GM12873 (cell line): ENCODE results near the gene PLAU.

Experiments
- TF ChIP-seq, protein P1 (sequence below): IDR thresholded peaks from 2 replicates; pipeline ENCODE4 v1.5.1; 2012; ENCODE audit warnings: low read depth, mild to moderate bottlenecking, moderate library complexity, low read length, control low read depth; ENCODE audit not compliant: insufficient read depth; ENCODE audit errors: missing control alignments

PLAU gene

DNA sequence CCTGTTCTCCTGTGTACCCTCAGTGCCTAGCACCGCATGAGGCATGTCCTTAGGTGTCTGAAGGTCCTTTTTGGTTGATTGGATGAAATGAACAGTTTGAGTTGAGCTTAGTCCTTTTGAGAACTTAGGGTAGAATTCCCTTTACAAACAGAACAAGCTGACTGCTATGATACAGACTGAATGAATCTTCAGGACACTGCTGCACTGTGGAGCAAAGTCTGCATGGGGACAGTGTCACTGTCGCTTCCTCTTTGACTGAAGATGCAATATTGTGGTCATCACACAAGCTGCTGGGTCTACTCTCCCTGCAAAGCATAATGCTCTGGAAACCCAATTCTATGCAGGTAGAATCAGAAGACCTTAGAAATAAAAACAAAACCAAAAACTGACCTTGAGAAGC, 8.6 kb upstream of the PLAU start:
- TF ChIP-seq, protein P1, sequence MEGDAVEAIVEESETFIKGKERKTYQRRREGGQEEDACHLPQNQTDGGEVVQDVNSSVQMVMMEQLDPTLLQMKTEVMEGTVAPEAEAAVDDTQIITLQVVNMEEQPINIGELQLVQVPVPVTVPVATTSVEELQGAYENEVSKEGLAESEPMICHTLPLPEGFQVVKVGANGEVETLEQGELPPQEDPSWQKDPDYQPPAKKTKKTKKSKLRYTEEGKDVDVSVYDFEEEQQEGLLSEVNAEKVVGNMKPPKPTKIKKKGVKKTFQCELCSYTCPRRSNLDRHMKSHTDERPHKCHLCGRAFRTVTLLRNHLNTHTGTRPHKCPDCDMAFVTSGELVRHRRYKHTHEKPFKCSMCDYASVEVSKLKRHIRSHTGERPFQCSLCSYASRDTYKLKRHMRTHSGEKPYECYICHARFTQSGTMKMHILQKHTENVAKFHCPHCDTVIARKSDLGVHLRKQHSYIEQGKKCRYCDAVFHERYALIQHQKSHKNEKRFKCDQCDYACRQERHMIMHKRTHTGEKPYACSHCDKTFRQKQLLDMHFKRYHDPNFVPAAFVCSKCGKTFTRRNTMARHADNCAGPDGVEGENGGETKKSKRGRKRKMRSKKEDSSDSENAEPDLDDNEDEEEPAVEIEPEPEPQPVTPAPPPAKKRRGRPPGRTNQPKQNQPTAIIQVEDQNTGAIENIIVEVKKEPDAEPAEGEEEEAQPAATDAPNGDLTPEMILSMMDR = no peak

DNA sequence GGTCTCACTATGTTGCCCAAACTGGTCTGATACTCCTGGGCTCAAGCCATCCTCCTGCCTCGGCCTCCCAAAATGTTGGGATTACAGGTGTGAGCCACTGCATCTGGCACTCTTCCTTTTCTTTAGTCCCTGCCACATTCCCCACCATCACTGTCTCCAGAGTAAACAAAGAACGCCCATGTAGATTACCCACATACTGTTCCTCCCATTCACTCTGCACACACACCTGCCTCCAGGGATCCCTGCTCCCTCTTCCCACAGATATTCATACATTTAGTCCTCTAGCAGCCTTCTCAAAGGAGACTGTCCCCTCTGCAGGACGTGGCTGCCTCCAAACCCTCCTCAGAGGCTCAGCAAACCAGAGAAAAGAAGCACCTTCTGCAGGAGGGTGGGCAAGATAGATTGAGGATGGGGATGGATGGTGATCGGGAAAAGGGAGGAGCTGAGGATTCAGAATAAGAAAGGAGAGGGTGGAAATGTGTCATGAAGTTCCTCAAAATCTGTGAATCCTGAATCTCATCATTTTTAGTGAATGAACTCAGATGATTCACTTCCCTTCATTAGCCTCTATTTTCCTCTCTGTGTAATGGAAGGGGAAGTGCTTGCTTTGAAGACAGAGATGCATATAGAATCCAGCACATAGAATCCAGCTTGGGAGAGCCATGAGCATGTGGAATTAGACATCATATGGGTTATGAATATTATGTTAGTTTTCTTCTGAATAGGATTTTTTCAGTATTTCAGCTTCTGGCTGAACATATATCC, 5.5 kb upstream of the PLAU start:
- TF ChIP-seq, protein P1 = no peak

- TF ChIP-seq, protein P1 = no peak
These were observed 4.1 kb upstream of the PLAU start for GRCh38 chr10:73906524-73907447.

- TF ChIP-seq, protein P1 = no peak
These were observed 3.0 kb upstream of the PLAU start for GRCh38 chr10:73907841-73908517.

- TF ChIP-seq, protein P1 = no peak
These were observed 1.9 kb upstream of the PLAU start for GRCh38 chr10:73908853-73909539.

DNA sequence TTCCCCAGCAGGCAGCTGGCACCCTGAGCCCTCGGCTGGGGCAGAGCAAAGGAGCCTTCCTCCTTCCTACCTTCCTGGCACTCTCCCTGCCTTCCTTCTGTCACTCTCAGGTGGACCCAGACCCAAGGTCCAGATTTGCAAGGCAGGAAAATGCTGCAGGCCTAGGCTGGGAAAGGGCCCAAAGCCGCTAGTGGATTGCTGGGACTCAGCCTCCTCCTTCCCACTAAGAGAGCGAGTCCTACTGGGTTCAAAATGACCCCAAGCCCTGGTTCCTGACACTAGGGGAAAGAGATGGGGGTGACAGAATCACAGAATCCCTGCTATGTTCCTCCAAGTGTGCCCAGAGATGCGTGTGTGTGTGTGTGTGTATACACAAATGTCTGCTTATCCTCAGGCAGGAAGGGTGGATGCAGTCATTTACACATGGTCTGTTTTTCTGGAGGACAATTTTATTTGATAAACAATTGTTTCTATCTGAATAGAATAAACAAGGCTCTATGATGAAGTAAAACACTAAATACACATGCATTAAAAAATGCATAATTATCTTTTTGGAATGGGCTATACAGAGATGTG, 1.3 kb upstream of the PLAU start:
- TF ChIP-seq, protein P1 = no peak
